ENCODE data around the gene SNAI3.
A peak's percentile ranks its signal among the peaks of the same experiment; 100 is the strongest.
"Not testable (repeated sequence)": the region's sequence is repeated elsewhere in the genome, so short reads cannot be mapped to it uniquely, and the experiment has no call there.

The SNAI3 gene

GRCh38 chr16:88690341-88691128, 4.2 kb upstream of the SNAI3 start:
- no peak for DNase-seq

DNA sequence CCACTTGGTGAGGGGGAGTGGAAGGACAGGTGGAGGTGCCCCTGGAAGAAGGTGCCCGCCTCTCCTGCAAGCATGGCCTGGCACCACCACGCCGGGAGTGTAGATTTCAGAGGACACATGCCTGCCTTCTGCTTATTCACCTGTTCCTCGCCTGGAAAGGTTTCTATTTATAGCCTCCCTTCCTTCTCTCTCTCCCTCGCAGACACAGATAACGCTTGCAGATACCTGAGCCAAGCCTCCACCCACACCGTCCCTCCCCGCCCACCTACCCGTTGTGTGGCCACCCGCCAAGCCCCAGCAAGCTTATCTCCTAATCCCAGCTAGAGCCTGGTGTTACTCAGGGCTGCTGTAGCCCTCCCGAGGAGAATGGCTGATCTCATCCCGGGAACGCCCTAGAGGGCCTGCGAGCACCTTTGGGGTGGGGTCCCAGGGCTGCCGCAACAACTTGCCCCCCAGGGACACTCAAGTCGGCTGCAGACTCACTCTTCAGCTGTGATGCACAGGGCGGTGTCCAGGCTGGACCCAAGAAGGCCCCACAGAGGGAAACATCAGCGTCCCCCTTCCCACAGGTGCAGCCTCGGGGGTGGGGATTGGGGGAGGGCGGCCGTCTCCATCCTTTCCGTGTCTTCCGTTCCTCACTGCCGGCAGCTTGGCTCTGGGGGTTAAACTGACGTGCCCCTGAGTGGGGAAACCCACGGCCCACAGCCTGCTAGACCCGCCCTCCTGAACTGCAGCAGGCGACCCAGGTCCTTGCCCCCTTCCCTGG, 1.9 kb upstream of the SNAI3 start:
- DNase-seq = no peak

GRCh38 chr16:88687676-88688012, 1.3 kb upstream of the SNAI3 start:
- no peak for DNase-seq

DNA sequence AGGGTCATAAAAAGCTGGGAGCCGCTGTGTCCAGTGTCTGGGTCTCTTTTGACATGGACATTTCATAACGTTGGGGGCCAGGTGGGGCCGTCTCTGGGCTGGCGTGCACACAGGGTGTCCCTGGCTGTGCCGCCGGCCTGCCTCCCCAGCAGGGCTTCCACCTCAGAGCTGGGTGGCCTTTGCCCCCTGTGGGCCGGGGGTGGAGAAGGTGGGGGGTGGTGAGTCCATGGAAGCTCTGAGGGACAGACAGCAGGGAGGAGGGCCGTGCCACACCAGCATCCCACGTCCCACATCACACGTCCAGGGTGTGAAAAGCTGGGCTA, 908 bp upstream of the SNAI3 start:
- no peak for DNase-seq

DNA sequence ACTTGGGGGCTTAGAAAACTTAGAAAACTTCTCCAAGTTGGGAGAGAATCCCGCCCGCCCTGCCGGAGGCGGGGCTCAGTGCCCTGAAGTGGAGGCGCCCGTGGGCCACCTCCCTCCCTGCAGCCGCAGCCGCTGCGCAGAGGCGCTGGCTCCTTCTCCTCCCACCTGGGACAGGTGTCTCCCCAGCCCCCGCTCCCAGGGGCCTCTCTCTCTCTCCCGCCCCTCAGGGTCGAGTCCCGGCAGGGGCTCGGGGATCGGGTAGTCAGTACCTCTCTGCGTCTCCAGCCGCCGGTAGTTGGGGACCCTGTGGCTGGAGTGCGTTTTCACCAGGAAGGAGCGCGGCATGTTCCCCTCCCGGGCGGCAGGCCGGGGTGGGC, 257 bp downstream of the SNAI3 start:
- no peak for DNase-seq

DNA sequence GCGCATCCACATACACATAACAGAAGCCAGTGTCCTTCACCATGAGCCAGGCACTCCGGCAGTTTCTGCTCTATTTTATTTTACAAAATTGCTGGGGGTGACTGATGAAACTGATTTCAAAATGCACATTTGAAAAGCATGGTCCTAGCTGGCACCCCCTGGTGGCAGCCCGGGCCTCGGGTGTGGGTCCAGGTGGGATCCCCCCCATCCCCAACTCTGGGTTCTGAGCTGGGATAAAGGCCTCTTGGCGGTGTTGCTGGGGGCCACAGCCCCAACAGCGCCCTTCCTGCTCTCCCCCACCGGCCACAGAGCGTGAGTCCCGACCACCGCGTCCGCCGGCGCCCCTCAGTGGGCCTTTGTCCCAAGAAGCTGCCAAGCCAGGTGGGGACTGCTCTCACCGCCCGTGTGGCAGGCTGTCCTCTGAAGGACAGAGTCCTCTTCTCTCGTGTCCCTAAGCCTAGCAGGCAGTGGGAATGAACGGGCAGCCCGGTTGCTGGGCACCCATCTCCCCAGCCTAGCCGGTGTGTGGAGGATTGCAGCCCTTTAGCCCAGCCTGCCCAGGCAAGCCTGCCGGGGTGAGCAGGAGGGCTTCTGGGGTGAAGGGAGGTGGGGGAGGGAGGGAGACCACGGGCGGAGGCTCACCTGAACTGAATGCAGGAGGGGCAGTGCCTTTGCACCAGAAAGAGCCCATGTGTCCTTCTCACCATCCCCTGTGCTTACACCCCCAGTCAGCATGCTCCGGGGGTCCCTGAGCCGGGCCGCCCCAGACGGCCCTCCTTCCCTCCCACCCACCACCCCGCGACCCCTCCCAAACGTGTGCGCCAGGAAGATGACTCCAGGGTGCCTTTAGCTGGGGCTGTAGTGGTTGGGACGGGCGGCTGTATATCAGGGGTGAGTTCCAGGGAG, 898 bp downstream of the SNAI3 start:
- no peak for DNase-seq

DNA sequence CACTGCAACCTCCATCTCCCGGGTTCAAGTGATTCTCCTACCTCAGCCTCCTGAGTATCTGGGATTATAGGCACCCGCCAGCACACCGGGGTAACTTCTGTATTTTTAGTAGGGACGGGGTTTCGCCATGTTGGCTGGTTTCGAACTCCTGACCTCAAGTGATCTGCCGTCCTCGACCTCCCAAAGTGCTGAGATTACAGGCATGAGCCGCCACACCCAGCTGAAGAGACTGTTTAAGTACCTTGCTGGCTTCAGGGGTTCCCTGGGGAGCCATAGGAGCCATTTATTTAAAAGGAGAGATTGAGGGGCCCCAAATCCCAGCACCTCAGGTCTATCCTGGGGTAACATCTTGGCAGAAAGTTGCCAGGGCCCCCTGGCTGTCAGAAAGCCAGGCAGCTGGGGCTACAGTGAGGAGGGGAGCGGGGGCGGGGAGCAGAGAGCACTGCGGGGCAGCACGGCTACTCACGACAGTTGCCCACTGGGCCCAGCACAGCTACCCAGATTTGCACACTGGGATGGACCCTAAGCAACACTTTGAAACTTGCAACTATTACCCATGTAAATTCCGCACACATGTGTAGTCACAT, 1.6 kb downstream of the SNAI3 start:
- DNase-seq = no peak

DNA sequence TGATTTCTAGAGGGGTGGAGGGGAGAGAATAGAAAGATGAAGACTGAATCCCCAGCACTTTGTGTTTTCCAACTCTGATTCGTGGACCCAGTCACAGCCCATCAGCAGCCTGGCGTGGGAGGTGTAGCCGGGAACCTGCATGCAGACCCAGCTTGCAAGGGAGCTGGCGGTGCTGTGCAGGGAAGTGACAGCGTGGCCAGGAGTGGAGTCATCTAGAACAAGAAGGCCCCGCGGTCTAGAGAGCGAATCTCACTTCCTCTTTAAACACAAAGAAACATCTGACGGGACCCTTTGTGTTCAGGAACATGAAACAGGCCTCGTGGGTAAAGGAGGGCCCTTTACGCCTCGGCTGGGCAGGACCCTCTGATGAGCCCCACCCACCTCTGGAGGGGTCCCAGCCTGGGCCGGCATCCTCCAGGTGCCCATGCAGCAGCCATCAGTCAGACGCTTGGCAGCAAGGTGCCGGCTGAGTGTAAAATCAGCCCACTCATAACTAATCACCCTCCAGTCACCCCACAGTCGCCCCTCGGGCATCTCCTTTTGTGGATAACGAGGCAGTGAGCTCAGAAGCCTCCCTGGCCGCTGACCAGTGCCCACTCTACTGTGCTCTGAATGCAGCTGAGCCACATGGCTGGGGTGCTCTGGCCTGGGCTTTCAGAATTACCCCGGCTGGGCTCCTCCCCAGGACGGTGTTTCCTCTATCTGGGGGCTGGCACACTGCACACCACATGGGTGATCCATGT, 4.4 kb downstream of the SNAI3 start:
- DNase-seq = peak; percentile 29 to 45

- no peak for DNase-seq
These were observed 5.1 kb downstream of the SNAI3 start for GRCh38 chr16:88681084-88681680.

DNA sequence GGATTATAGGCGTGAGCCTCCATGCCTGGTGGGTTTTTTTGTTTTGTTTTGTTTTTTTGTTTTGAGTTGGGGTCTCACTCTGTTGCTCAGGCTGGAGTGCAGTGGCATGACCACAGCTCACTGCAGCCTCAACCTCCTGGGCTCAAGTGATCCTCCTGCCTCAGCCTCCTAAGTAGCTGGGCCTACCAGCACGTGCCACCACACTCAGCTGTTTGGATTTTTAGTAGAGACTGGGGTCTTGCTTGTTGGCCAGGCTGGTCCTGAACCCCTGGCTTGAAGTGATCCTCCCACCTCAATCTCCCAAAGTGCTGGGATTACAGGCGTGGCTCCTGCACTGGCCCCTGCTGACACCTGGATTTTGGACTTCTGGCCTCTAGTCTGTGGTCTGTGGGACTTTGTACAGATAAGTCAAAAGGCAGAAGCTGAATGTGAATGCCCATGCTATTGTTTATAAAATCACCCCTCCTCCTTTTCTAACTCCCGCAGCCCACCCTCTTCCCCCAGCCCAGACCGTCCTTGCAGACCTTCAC, 5.7 kb downstream of the SNAI3 start:
- no peak for DNase-seq

DNA sequence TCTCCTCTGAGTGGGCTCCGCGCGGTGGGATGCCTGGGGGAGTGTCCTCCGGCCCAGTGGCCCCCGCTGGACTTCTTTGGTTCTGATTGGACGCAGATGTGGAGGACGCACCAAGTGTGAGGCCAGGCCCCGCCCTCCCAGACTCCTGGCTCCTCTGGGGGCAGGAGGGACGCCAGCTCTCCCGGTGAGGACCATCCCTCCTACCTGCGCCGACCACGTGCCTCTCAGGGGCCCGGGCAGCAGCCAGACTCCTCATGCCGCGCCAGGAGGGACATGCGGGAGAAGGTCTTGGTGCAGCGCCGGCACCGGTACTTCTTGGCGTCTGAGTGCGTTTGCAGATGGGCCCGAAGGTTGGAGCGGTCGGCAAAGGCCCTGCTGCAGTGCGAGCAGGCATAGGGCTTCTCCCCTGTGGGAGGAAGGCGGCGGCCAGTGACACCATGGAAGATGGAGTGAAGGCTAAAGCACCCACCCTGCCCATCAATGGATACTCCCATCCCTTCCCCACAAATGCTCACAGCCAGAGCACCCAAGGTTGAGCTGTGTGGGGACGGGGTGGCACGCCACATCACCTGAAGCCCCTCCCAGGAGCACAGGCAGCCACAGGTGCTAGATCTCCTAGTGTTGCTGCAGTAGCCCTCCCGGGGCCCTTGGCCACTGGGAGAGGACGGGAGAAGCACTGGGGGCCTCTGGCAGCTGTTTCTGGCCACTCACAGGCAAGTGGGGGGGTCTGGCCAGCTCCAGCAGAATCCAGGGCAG, 7.9 kb downstream of the SNAI3 start:
- DNase-seq = no peak

- no peak for DNase-seq
These were observed 8.6 kb downstream of the SNAI3 start for GRCh38 chr16:88677721-88678120.

DNA sequence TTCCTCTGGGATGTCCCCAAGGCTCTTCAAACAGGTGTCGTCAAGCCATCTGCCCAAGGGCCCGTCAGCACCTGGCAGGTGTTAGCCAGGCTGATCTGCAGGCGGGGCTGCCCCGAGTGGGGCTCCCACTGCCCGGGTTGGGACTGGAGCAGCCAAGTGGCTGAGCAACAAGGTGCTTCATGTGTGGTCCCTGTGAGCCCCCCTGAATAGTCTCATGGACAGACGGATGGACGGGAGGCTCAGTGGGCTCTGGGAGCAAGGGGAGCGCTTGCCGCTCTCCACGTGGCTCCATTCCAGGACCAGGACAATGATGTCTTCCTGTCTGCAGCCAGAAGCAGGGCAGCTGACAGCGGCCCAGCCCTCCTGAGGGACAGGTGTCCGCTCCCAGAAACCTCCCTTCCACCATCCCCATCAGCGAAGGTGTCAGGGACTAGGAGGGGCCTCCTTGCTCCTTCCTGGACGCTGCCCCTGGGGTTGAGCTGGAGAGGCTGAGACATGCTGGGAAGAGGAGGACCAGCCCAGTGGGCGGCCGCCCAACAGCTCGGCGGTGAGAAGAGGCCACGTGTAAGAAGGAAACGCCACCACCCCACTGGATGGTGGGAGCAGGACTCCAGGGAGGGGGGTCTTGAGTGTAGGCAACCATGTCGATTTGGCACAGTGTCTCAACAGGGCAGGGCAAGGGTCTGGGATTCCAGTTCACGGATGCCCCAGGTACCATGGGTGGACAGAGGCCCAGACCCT, 9.6 kb downstream of the SNAI3 start:
- DNase-seq = no peak

DNA sequence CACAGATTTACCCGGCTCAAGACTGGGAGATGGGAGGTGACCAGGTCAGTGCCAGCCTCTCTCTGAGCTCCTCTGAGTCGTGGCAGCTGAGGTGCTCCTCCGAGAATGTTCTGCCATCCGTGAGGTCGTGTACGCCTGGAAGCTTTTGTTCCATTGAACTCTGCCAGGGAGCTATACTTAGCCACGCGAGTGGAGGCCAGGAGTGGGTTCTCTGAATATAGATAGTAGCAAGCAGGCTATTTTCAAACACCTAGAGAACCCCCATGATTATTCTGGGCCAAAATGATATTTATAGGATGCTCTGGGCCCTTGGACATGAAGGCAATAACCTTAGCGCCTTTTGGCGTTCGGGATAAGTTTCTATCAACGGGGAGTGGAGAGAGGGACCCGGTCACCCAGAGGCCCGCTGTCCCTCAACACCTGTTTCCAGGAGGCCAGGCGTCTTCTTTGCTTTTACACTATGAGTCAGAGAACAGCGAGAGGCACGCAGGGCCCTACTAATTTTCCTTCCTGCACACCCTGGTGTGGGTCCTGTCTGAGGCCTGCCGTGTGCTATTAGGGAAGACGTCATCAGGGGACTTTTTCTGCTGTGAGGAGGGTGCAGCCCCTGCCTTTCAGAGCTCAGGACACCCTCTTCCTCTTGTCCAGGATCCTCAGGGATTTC, 12.5 kb downstream of the SNAI3 start:
- no peak for DNase-seq

- DNase-seq = no peak
These were observed 13.5 kb downstream of the SNAI3 start for GRCh38 chr16:88672776-88673175.

GRCh38 chr16:88671806-88672205, 14.5 kb downstream of the SNAI3 start:
- no peak for DNase-seq

GRCh38 chr16:88669980-88670379, 16.3 kb downstream of the SNAI3 start:
- DNase-seq = no peak

DNA sequence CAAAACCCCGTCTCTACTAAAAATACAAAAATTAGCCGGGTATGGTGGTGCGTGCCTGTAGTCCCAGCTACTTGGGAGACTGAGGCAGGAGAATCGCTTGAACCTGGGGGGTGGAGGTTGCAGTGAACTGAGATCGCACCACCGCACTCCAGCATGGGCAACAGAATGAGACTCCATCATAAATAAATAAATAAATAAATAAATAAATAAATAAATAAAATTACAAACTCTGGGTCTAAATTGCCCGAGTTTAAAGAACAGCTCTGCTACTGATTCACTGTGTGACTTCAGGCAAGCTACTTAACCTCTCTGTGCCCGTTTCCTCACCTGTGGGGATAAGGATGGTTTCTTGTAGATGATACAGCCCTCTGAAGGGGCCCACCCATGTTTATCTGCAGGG, 16.8 kb downstream of the SNAI3 start:
- not testable (repeated sequence) for DNase-seq

- DNase-seq = no peak
These were observed 18.8 kb downstream of the SNAI3 start for GRCh38 chr16:88667461-88667860.

- DNase-seq = no peak
These were observed 20.7 kb downstream of the SNAI3 start for GRCh38 chr16:88665570-88665969.

Measured in hippocampal formation (tissue), 2 donors.